Stimulated activated CD4-positive, alpha-beta T cell treated with anti-CD3 and anti-CD28 coated beads, Interleukin-4, amount 100 ng/mL, for 1 hour (primary cell): ENCODE data around the gene WDR76.

ENCODE experiments used
- DNase-seq: peaks from one replicate; pipeline ENCODE4 v3.0.0-alpha.2; 2020

WDR76 gene

DNA sequence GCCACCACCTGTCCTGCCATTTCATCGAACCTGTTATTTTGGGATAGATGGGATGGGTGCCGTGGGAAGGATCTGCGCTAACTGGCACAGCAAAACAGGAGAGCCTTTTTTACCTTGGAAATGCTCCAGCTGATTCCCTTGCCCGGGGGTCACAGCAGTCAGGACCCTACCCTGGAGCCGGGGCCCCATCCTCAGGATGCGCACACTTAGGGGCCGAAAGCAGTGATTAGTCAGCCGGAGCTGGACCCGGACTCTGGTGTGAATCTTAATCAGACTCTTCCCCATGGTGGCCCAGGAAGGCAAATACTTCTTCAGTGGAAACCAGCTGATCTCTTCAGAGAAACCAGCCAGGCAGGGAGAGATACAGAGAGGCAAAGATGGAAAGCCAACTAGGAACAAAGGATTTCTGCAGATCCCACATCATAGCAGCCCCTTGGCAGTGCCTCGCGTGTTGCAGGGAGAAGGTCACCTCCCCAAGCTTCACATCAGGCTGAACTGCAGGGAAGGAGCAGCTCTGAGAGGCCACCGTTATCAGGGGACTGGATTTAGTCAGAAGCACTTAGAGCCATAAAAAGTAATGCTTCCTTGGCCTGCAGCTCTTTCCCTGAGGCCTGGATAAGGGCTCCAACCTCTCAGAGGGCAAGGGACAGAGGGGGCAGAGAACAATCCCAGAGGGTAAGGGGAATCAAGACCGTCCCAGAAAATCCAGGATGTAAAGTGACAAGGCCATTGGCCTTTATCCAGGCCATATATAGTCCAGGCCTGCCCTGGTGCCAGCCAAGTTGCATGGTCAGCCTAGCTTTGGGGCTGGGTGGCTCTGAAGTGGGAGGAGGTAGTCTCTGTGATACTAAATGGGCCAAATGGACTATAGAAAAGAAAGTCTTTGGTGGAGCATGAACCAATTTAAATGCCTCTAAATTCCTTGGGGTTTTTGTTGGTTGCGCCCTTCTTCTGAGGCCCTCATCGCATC, 52.9 kb downstream of the WDR76 start:
- no peak for DNase-seq

DNA sequence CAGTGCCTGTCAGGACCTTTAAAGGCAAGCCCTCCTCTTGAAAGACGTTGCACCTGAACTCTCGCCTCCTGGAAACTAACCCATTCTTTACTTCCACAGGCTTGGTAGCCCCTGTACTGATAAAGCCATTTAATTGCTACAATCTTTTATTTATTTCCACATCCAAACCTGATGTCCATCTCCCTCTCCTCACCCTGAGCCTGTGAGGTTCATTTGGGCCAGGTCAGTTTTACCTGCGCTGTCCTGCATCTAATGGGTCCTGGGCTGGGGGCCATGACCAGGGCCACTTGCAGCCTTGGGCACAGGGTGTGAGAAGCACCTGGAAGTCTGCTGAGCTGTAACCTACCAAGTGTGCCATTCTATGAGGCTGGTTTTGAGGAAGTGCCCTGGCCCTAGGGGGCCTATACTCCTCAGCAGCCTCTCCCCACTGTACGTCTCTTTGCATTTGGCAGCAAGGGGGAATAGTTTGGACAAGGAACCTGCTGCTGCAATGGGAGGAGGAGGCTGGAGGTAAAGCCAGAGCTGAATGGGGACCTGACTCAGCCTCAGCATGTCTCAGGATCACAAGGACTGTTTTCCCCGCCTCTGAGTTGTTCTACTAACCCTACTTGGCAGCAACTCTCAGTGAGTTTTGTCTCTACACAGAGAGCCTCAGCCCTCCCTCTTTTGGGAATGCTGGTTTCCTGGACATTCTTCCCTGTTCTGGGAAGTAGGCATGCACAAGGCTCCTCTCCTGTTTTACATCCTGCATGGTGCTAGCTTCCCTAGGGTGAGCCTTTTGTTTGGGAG, 53.8 kb downstream of the WDR76 start:
- DNase-seq = no peak

GRCh38 chr15:43881245-43881644, 54.4 kb downstream of the WDR76 start:
- no peak for DNase-seq

DNA sequence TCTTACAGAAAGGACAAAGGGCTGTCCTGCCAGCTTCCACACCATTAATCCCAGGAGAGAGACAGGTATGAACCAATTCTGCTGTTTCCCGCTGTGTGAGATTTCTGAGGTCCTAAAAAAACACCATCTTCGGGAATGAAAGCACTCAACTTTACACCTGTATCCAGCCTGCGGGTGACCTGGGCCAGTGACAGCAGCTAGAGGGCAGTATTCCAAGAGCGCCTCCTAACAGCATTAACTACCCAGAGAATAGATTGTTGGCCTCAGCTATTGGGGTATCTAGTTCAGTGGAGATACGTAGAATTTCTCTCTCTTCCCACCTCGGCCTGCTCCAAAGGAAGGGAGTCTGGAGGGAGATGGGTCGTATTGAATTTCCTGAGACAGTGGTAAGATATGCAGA, 55.1 kb downstream of the WDR76 start:
- no peak for DNase-seq

DNA sequence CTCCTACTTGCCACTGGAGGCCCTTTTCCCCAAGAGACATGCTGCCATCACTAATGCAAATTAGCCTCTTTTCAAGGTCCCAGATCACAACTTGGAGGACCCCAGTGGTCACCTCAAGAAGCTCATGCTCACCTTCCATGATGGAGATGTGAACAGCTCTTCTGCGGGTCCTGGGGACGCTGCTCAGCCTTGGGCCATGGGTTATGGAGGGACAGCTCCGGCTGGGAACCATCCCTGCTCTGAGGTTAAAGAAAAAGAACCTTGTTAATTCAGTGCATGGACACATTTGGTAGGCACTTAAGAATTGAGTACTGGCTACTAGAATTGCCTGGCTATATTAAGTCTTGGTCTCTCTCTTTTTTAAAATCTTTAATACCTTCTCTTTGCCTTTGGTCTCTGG, 56.8 kb downstream of the WDR76 start:
- no peak for DNase-seq

DNA sequence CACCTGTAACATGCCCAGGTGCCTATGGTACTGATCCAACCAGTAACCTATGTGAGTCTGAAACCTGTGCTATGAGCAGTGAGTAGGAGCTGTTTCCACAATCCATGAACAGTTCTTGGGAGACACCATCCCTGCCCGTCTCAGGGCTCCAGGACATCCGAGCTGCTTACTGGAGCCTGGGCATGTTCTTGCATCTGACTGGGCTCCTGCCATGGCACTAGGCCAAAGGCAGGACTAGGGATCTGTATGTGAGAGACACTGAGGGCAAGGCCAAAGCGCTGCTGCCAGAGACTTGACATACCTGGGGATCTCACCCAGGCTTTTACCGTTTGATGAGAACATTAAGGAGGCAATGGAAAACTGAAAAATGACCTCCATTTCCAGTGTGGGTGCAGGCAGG, 59.8 kb downstream of the WDR76 start:
- DNase-seq = no peak

DNA sequence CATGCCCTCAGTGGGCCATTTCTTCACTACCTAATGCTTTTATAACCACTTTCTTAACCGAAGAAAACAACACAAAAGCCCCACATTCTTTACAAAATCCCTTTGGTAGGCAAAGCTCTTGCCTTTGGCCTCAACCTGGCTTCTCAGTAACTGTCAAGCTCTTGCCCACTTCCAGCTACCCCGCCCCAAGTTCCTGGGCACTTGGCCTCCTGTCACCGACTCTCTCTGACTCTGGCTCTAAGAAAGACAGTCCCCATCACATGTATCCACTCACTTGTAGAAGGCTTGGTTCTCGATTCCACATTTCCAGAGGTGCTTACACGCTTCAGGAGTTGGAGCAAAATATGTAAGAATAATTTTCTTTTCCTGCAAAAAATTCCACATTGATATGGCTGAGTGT, 61.1 kb downstream of the WDR76 start:
- DNase-seq = no peak

DNA sequence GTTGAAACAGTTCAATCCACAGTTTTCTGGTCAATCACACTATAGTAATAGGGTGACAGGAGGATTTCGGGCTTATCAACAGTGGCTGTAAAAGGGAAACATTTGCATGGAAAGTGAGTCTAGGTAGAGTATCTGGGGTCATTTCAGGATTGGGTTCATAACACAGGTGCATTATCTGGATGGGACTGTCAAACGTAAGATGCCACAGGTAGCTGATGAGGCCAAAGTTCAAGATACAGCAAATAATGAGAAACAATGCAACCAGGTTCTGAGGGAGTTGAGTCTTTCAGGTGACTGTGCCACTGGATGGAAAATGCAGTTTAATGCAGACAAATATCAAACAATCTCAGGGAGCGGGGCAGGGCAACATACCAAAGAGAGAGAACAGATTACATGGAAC, 62.2 kb downstream of the WDR76 start:
- DNase-seq = no peak

- DNase-seq = no peak
Observed at GRCh38 chr15:43893956-43894355, 67.2 kb downstream of the WDR76 start.

DNA sequence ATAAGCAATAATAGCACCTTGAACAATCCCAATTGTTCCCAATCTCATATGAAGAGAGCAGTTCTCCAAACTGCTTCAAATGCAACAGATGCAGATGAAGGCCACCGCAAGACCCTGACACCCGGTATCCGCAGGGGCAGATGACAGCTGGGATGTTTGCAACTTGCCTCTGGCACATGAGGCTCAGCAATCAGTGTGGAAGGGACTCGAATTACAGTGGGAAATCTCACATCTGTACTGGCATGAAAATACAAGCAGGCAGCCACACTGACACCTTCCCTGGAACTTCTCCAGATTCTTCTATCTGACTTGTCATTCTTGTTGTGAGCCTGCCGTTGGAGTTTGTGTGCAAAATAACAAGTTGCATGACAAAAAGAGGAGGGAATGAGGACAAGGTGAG, 68.8 kb downstream of the WDR76 start:
- no peak for DNase-seq

GRCh38 chr15:43896543-43896942, 69.7 kb downstream of the WDR76 start:
- DNase-seq = no peak

DNA sequence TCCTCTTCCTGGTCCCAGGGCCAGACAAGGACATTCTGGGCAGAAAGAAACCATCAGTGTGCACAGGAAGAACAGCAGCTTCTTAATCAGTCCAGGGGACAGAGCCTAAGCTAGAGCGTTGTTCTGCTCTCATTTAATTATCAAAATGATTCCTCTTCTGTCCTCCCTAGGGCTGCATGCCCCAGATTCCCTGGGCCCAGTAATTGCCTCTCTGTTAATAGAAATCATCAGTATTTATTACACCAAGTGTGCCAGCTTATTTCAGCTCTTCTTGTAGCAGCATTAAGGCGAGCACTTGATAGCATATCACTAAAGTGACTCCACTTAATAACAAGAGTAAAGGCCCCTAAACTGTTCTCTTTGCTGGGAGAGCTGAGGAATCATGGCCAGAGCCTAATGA, 72.1 kb downstream of the WDR76 start:
- no peak for DNase-seq

GRCh38 chr15:43899928-43900327, 73.1 kb downstream of the WDR76 start:
- DNase-seq = no peak

- no peak for DNase-seq
Observed at GRCh38 chr15:43900996-43901395, 74.2 kb downstream of the WDR76 start.

GRCh38 chr15:43901495-43901894, 74.7 kb downstream of the WDR76 start:
- no peak for DNase-seq

DNA sequence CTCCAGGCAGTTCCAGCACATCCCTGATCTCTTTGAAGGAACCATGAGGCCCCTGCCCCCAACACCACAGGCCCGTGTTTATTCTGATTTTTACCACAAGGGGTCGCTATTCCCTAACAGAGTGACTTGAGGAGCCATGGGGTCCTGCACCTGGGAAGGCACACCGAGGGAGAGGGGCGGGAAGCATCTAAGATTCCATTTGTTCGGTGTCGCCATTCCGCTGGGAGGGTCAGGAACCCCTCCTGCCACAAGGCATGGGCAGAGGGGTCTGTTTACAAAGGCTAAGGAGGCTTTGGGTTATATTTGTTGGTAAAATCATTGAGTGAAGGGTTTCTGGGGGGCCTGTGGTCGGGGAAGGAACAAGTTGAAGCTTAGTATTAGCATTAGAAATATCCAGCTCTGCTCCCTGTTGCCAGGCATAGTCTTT, 77.1 kb downstream of the WDR76 start:
- DNase-seq = peak; percentile 28

DNA sequence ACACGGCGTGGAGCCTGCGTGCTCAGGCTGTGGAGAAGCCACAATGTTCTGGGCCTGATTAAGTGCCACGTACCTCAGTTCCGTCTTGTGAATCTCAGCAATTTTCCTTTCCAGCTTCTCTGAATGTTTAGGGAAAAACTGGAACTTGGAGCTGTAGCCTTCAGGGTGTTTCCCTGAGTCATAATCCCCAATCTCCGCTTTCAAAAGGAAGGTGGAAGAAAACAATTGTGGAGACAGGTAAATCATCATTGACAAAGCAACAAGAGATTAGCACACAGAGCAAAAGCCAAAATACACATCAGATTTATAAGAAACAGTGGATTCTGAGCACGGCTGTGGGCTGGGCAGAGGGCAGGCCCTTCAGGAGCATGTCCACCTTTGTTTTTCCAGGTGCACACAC, 79.0 kb downstream of the WDR76 start:
- DNase-seq = no peak

- DNase-seq = no peak
Observed at GRCh38 chr15:43908516-43909050, 81.8 kb downstream of the WDR76 start.

GRCh38 chr15:43911235-43911781, 84.5 kb downstream of the WDR76 start:
- no peak for DNase-seq

GRCh38 chr15:43912208-43912607, 85.4 kb downstream of the WDR76 start:
- DNase-seq = no peak

GRCh38 chr15:43913026-43913780, 86.4 kb downstream of the WDR76 start:
- DNase-seq = no peak

- no peak for DNase-seq
Observed at GRCh38 chr15:43913941-43914340, 87.1 kb downstream of the WDR76 start.
